OCI-LY1 (cell line): ENCODE results near the gene MFNG.
"Not testable (repeated sequence)": the region's sequence is repeated elsewhere in the genome, so short reads cannot be mapped to it uniquely, and the experiment has no call there.

Experiments used
- H2AFZ ChIP-seq: fragments of 200-600 bp; sonication (generic), shearing (Covaris generic); 2 replicates; pipeline ENCODE4 v1.6.0; 2014; ENCODE audit warnings: antibody characterized with exemption, mild to moderate bottlenecking, low read length
- H3F3A ChIP-seq: fragments of 200-600 bp; sonication (generic), shearing (Covaris generic); 2 replicates; pipeline ENCODE4 v1.6.0; 2014; ENCODE audit warnings: mild to moderate bottlenecking, antibody characterized with exemption, low read length, moderate library complexity; ENCODE audit not compliant: insufficient read depth
- H3K27ac ChIP-seq: fragments of 200-600 bp; sonication (generic); 2 replicates; pipeline ENCODE4 v1.5.1; 2014; ENCODE audit warnings: low read length, mixed run types, mild to moderate bottlenecking, low read depth; ENCODE audit not compliant: poor library complexity, severe bottlenecking
- H3K27me3 ChIP-seq: fragments of 200-600 bp; sonication (generic); 2 replicates; pipeline ENCODE4 v1.6.0; 2014; ENCODE audit warnings: antibody characterized with exemption, mild to moderate bottlenecking, low read length, moderate library complexity; ENCODE audit not compliant: insufficient read depth
- H3K36me3 ChIP-seq: fragments of 200-600 bp; sonication (generic); 2 replicates; pipeline ENCODE4 v1.6.1; 2014; ENCODE audit warnings: mild to moderate bottlenecking, antibody characterized with exemption, low read length, moderate library complexity, mixed read lengths; ENCODE audit not compliant: insufficient read depth
- H3K4me1 ChIP-seq: fragments of 200-600 bp; sonication (generic); 2 replicates; pipeline ENCODE4 v1.5.1; 2014; ENCODE audit warnings: mild to moderate bottlenecking, low read length, moderate library complexity; ENCODE audit not compliant: insufficient read depth, severe bottlenecking
- H3K4me2 ChIP-seq: fragments of 200-600 bp; sonication (generic), shearing (Covaris generic); 2 replicates; pipeline ENCODE4 v1.6.1; 2014; ENCODE audit warnings: low read length
- H3K4me3 ChIP-seq: fragments of 200-600 bp; sonication (generic); 2 replicates; pipeline ENCODE4 v1.5.1; 2014; ENCODE audit warnings: low read length, low read depth, mild to moderate bottlenecking, mixed read lengths; ENCODE audit not compliant: poor library complexity, severe bottlenecking
- H3K79me2 ChIP-seq: fragments of 200-600 bp; shearing (Covaris generic); 2 replicates; pipeline ENCODE4 v1.6.1; 2016; ENCODE audit warnings: mixed run types, low read length, mixed read lengths; ENCODE audit not compliant: insufficient read depth
- H3K9ac ChIP-seq: fragments of 200-600 bp; sonication (generic), shearing (Covaris generic); 2 replicates; pipeline ENCODE4 v1.6.1; 2014; ENCODE audit warnings: mild to moderate bottlenecking, low read length, mixed read lengths
- H3K9me2 ChIP-seq: fragments of 200-600 bp; sonication (generic), shearing (Covaris generic); 2 replicates; pipeline ENCODE4 v1.6.1; 2014; ENCODE audit warnings: low read depth, mild to moderate bottlenecking, low read length, mixed read lengths
- H3K9me3 ChIP-seq: fragments of 200-600 bp; shearing (Covaris generic); 2 replicates; pipeline ENCODE4 v1.6.1; 2014; ENCODE audit warnings: low read length, mixed read lengths
- H4K20me1 ChIP-seq: fragments of 200-600 bp; sonication (generic), shearing (Covaris generic); 2 replicates; pipeline ENCODE4 v1.6.0; 2016; ENCODE audit warnings: mild to moderate bottlenecking, low read length; ENCODE audit not compliant: insufficient read depth
- EZH2 ChIP-seq: fragments of 200-600 bp; sonication (generic), shearing (Covaris generic); IDR thresholded peaks from 2 replicates; pipeline ENCODE4 v1.8.0; 2017; ENCODE audit warnings: borderline replicate concordance, mixed run types, mild to moderate bottlenecking, antibody characterized with exemption, low read length, moderate library complexity, mixed read lengths
- TF ChIP-seq, protein P1 (sequence below): fragments of 200-600 bp; sonication (generic), shearing (Covaris generic); IDR thresholded peaks from 2 replicates; pipeline ENCODE4 v1.5.1; 2017; ENCODE audit warnings: mild to moderate bottlenecking, antibody characterized with exemption, low read length, moderate library complexity, mixed read lengths

The MFNG gene

DNA sequence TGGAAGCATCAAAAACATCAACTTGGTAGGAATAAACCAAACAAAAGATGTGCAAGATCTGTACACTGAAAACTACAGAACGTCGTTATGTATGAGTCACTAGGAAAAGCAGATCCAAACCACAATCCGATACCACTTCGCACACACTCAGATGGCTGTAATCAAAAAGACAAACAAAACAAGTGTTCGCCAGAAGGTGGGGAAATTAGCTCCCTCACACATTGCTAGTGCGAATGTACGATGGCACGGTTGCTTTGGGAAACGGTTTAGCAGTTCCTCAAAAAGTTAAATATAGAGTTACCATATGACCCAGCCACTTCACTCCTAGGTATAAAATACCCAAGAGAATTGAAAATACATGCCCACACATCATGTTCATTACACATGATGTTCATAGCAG, 47.8 kb upstream of the MFNG start:
- H3K27ac ChIP-seq = no peak overlapping the region
- no peak overlapping the region for H3K4me2 ChIP-seq
- no peak overlapping the region for H3K4me3 ChIP-seq
- H3K9me2 ChIP-seq = no peaks in the 10 kb centered on the region
- H3K27me3 ChIP-seq = no peaks in the 10 kb centered on the region; the same call in 1 of the 2 replicates
- no peaks in the 10 kb centered on the region for H3K4me1 ChIP-seq
- H3K9me3 ChIP-seq = no peaks in the 10 kb centered on the region
- no peaks in the 10 kb centered on the region for H3K36me3 ChIP-seq
- H3F3A ChIP-seq = no peaks in the 10 kb centered on the region
- no peaks in the 10 kb centered on the region for H4K20me1 ChIP-seq
- no peak for TF ChIP-seq EZH2
- TF ChIP-seq, protein P1, sequence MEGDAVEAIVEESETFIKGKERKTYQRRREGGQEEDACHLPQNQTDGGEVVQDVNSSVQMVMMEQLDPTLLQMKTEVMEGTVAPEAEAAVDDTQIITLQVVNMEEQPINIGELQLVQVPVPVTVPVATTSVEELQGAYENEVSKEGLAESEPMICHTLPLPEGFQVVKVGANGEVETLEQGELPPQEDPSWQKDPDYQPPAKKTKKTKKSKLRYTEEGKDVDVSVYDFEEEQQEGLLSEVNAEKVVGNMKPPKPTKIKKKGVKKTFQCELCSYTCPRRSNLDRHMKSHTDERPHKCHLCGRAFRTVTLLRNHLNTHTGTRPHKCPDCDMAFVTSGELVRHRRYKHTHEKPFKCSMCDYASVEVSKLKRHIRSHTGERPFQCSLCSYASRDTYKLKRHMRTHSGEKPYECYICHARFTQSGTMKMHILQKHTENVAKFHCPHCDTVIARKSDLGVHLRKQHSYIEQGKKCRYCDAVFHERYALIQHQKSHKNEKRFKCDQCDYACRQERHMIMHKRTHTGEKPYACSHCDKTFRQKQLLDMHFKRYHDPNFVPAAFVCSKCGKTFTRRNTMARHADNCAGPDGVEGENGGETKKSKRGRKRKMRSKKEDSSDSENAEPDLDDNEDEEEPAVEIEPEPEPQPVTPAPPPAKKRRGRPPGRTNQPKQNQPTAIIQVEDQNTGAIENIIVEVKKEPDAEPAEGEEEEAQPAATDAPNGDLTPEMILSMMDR = no peak
- no peak overlapping the region for H3K9ac ChIP-seq
- no peak overlapping the region for H2AFZ ChIP-seq
- no peaks in the 10 kb centered on the region for H3K79me2 ChIP-seq

DNA sequence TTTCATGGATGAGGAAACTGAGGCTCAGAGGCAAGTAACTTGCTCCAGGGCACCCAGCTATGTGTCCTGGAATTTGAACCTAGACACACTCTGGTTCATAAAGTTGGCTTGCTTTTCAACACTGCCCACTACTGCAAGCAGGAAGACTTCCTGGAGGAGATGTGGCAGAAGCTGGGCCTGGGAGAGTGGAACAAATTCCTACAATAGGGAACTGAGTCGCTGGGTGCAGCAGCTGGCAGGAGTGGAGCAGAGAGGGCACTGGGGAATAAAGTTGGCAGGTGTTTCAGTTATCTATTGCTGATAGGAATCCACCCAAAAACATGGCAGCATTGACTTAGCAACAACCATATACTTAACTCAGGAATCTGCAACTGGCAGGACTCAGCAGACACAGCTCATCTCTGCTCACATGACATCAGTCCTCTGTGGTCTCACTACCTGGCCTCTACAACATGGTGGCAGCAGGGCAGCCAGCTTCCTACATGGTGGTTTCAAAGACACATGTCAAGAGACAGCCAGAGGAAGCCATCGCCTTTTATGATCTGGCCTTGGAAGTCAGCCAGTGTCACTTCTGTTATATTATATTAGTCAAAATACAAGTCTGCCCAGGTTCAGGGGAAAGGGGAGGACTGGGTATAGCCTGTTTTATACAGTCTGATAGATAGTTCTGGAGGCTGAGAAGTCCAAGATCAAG, 43.6 kb upstream of the MFNG start:
- no peak overlapping the region for H3K4me2 ChIP-seq
- H2AFZ ChIP-seq = no peak overlapping the region
- no peaks in the 10 kb centered on the region for H3K4me1 ChIP-seq
- no peak overlapping the region for H3K27ac ChIP-seq
- no peaks in the 10 kb centered on the region for H3F3A ChIP-seq
- no peaks in the 10 kb centered on the region; the same call in 1 of the 2 replicates for H3K27me3 ChIP-seq
- H4K20me1 ChIP-seq = no peaks in the 10 kb centered on the region
- H3K9me2 ChIP-seq = no peaks in the 10 kb centered on the region
- no peak for TF ChIP-seq EZH2
- TF ChIP-seq, protein P1 = no peak
- no peaks in the 10 kb centered on the region for H3K36me3 ChIP-seq
- H3K9ac ChIP-seq = no peak overlapping the region
- no peak overlapping the region for H3K4me3 ChIP-seq
- H3K9me3 ChIP-seq = no peaks in the 10 kb centered on the region
- no peaks in the 10 kb centered on the region for H3K79me2 ChIP-seq

DNA sequence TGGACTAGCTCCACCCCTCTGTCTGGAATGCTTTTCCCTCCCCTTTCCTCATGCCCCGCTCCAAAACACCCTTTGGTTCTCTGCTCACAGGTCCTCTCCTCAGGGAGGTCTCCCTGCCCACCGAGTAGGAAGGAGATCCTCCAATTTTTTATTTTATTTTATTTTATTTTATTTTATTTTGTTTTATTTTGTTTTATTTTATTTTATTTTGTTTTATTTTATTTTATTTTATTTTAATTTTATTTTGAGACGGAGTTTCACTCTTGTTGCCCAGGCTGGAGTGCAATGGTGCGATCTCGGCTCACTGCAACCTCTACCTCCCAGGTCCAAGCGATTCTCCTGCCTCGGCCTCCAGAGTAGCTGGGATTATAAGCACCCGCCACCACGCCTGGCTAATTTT, 41.8 kb upstream of the MFNG start:
- H3K27me3 ChIP-seq, H4K20me1 ChIP-seq, H3K9ac ChIP-seq, H3F3A ChIP-seq, H3K4me3 ChIP-seq, H3K4me1 ChIP-seq, H3K79me2 ChIP-seq, H3K4me2 ChIP-seq, H3K9me2 ChIP-seq, H3K36me3 ChIP-seq, H3K9me3 ChIP-seq, H2AFZ ChIP-seq, H3K27ac ChIP-seq: not testable (repeated sequence)

DNA sequence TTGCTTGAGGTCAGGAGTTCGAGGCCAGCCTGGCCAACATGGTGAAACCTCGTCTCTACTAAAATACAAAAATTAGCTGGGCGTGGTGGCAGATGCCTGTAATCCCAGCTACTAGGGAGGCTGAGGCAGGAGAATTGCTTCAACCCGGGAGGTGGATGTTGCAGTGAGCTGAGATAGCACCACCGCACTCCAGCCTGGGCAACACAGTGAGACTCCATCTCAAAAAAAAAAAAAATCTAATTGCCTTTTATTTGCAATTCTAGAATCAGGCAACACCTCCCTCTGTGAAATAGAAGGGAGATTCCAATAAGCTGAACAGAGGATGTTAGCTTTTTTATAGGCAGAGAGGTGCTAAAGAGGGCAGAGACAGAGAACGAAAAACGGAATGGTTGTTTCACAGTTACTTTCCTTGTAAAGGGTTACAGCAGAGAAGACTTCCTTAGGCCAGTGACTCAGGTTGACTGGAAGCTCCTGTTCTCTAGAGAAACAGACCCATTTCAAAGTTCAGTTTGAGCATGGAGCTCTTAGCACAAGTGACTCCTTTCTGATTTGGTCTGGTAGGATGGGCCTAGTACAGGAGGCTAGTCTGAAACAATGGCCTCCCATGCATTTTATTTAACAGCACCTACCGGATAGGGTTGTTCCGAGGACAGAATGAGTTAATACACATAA, 41.0 kb upstream of the MFNG start:
- H4K20me1 ChIP-seq, H3K4me3 ChIP-seq, H2AFZ ChIP-seq, H3K27ac ChIP-seq, H3K27me3 ChIP-seq, H3K36me3 ChIP-seq, H3K9me2 ChIP-seq, H3K9ac ChIP-seq, H3K79me2 ChIP-seq, H3K4me1 ChIP-seq, H3K4me2 ChIP-seq, H3F3A ChIP-seq, H3K9me3 ChIP-seq: not testable (repeated sequence)
